Gastroesophageal sphincter (tissue), 3 donors: ENCODE results near the gene POLR3G.

ENCODE experiments used
- CTCF ChIP-seq, 4 experiments: fragments of 200-600 bp in 2 of 4; fragments of 450-650 bp in 2 of 4; sonication (generic) in 1 of 4; IDR thresholded peaks; one replicate each; pipeline ENCODE4 v1.5.1; 2017 to 2019; ENCODE audit warnings: antibody characterized with exemption in 4 of 4, mild to moderate bottlenecking in 2 of 4, moderate library complexity in 2 of 4
- EP300 ChIP-seq: sonication (generic); formaldehyde crosslinking; IDR thresholded peaks from one replicate; pipeline ENCODE4 v1.6.1; 2017; ENCODE audit warnings: antibody characterized with exemption, mild to moderate bottlenecking

- TF ChIP-seq EP300 (no peak), CTCF (IDR thresholded peaks at IDR 0.05) (no peak)
These were observed 86.1 kb downstream of the POLR3G start for GRCh38 chr5:90560771-90561170.
